H1 (cell line): ENCODE measurements around the gene NOG. TPM values are rescaled to one million over a fixed set of nuclear protein-coding genes. Genes with fewer than 3 reads are reported as not detected.

Experiments used
- CBX5 ChIP-seq: fragments of 300-800, 300-1000 bp; sonication (generic); IDR thresholded peaks from 2 replicates; pipeline ENCODE4 v1.7.1; 2016; ENCODE audit warnings: antibody characterized with exemption, low read length, low read depth
- EZH2 ChIP-seq: fragments of 200-600 bp; sonication (generic); IDR thresholded peaks from 2 replicates; pipeline ENCODE4 v1.7.1; 2012; ENCODE audit warnings: low read depth, mild to moderate bottlenecking, moderate library complexity, low read length, inconsistent platforms; ENCODE audit not compliant: severe bottlenecking
- JUND ChIP-seq: IDR thresholded peaks from 2 replicates; pipeline ENCODE4 v1.6.1; 2011; ENCODE audit warnings: mild to moderate bottlenecking, improper control_type of control experiment, low read length
- SIN3A ChIP-seq, 2 experiments: IDR thresholded peaks in 1 of 2; conservative IDR thresholded peaks in 1 of 2; 2 replicates each; pipeline ENCODE4 v1.6.1; 2011 to 2012; ENCODE audit warnings: low read length in 2 of 2, improper control_type of control experiment in 1 of 2, low read depth in 1 of 2, mild to moderate bottlenecking in 1 of 2
- TBP ChIP-seq: IDR thresholded peaks from 2 replicates; pipeline ENCODE4 v1.6.1; 2011; ENCODE audit warnings: low read depth, low read length, improper control_type of control experiment
- TEAD4 ChIP-seq: IDR thresholded peaks from 2 replicates; pipeline ENCODE4 v1.6.1; 2012; ENCODE audit warnings: low read depth, low read length, inconsistent platforms, mixed read lengths
- polyA plus RNA-seq, 7 experiments: library from polyadenylated mRNA; depleted of rRNA in 3 of 7; stranded (reverse) in 5 of 7; unstranded in 2 of 7; fragments of >200 nt in 5 of 7; fragments of 200-250 nt in 2 of 7; gene quantifications; 1 replicate in 5 of 7; 2 replicates in 1 of 7; 4 replicates in 1 of 7; pipeline versions ENCODE4 v1.2.1 to v1.2.3, GENCODE V29; 2011 to 2013; ENCODE audit warnings: missing spikeins in 2 of 7, mixed read lengths in 2 of 7
- total RNA-seq: library from RNA; stranded (reverse); fragmentation: NEBNext Ultra II Directional; extraction: Animal tissue kit (Norgen Biotek cat#: 25700); gene quantifications from 2 replicates; pipeline ENCODE4 v1.2.1, GENCODE V29; 2021
- TF ChIP-seq, protein P1 (sequence below): fragments of 300-600 bp; sonication (generic); IDR thresholded peaks from 2 replicates; pipeline ENCODE4 v1.7.1; 2012; ENCODE audit warnings: low read length, moderate library complexity, mild to moderate bottlenecking, inconsistent platforms; ENCODE audit not compliant: insufficient replicate concordance

The NOG gene
- total and polyA plus RNA-seq, 2 of the 8 experiments (the other 6 are each of a cell fraction or from before 2014, with no cell fraction given), result 0.35 TPM

DNA sequence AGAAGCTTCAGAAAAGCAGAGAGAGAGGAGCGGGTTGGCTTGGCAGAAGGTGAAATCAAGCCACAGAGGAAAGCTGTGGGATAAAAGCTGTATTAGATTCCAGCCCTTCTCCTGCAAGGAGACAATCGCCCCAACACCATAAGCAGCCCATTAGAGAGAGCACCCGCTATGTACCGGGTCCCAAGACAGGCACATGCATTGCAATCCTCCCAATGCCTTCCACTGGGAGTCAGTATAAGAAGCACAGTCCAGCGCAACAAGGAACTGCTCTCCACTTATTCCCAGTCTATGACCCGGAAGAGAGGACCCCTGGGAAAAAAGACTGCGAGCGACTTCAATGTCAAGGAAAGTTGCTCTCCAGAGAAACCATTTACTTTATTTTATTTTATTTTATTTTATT is 43.8 kb downstream of the NOG start (continued):
- TF ChIP-seq, protein P1, sequence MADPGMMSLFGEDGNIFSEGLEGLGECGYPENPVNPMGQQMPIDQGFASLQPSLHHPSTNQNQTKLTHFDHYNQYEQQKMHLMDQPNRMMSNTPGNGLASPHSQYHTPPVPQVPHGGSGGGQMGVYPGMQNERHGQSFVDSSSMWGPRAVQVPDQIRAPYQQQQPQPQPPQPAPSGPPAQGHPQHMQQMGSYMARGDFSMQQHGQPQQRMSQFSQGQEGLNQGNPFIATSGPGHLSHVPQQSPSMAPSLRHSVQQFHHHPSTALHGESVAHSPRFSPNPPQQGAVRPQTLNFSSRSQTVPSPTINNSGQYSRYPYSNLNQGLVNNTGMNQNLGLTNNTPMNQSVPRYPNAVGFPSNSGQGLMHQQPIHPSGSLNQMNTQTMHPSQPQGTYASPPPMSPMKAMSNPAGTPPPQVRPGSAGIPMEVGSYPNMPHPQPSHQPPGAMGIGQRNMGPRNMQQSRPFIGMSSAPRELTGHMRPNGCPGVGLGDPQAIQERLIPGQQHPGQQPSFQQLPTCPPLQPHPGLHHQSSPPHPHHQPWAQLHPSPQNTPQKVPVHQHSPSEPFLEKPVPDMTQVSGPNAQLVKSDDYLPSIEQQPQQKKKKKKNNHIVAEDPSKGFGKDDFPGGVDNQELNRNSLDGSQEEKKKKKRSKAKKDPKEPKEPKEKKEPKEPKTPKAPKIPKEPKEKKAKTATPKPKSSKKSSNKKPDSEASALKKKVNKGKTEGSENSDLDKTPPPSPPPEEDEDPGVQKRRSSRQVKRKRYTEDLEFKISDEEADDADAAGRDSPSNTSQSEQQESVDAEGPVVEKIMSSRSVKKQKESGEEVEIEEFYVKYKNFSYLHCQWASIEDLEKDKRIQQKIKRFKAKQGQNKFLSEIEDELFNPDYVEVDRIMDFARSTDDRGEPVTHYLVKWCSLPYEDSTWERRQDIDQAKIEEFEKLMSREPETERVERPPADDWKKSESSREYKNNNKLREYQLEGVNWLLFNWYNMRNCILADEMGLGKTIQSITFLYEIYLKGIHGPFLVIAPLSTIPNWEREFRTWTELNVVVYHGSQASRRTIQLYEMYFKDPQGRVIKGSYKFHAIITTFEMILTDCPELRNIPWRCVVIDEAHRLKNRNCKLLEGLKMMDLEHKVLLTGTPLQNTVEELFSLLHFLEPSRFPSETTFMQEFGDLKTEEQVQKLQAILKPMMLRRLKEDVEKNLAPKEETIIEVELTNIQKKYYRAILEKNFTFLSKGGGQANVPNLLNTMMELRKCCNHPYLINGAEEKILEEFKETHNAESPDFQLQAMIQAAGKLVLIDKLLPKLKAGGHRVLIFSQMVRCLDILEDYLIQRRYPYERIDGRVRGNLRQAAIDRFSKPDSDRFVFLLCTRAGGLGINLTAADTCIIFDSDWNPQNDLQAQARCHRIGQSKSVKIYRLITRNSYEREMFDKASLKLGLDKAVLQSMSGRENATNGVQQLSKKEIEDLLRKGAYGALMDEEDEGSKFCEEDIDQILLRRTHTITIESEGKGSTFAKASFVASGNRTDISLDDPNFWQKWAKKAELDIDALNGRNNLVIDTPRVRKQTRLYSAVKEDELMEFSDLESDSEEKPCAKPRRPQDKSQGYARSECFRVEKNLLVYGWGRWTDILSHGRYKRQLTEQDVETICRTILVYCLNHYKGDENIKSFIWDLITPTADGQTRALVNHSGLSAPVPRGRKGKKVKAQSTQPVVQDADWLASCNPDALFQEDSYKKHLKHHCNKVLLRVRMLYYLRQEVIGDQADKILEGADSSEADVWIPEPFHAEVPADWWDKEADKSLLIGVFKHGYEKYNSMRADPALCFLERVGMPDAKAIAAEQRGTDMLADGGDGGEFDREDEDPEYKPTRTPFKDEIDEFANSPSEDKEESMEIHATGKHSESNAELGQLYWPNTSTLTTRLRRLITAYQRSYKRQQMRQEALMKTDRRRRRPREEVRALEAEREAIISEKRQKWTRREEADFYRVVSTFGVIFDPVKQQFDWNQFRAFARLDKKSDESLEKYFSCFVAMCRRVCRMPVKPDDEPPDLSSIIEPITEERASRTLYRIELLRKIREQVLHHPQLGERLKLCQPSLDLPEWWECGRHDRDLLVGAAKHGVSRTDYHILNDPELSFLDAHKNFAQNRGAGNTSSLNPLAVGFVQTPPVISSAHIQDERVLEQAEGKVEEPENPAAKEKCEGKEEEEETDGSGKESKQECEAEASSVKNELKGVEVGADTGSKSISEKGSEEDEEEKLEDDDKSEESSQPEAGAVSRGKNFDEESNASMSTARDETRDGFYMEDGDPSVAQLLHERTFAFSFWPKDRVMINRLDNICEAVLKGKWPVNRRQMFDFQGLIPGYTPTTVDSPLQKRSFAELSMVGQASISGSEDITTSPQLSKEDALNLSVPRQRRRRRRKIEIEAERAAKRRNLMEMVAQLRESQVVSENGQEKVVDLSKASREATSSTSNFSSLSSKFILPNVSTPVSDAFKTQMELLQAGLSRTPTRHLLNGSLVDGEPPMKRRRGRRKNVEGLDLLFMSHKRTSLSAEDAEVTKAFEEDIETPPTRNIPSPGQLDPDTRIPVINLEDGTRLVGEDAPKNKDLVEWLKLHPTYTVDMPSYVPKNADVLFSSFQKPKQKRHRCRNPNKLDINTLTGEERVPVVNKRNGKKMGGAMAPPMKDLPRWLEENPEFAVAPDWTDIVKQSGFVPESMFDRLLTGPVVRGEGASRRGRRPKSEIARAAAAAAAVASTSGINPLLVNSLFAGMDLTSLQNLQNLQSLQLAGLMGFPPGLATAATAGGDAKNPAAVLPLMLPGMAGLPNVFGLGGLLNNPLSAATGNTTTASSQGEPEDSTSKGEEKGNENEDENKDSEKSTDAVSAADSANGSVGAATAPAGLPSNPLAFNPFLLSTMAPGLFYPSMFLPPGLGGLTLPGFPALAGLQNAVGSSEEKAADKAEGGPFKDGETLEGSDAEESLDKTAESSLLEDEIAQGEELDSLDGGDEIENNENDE, result no peak
- TF ChIP-seq SIN3A (conservative IDR thresholded peaks at IDR 0.05 in 1 of 2, IDR thresholded peaks at IDR 0.05 in 1 of 2; ENCODE audit: low read depth in 1 of 2, low read length in 2 of 2) (no peak), JUND (no peak), TEAD4 (no peak), EZH2 (no peak), TBP (no peak), CBX5 (no peak)
